B cell (primary cell): ENCODE data around the gene PCSK2. TPM values are rescaled to one million over a fixed set of nuclear protein-coding genes. Genes with fewer than 3 reads are reported as not detected.

ENCODE experiments used
- ATAC-seq: fragments of 200-7000 bp; cut with Tn5 transposase; one replicate; pipeline ENCODE4 v1.10.0; 2021; ENCODE audit warnings: low read depth, mild to moderate bottlenecking, moderate number of reproducible peaks, moderate library complexity
- CTCF ChIA-PET: fragments of 350-600 bp; sonication (Branson Sonifier 250); formaldehyde crosslinking; loops from one replicate; lab custom pipeline; 2021; ENCODE audit warnings: antibody characterized with exemption, inconsistent platforms; lab: Charles Lee
- POLR2A ChIA-PET: fragments of 350-600 bp; sonication (Branson Sonifier 250); formaldehyde crosslinking; loops from one replicate; lab custom pipeline; 2021; ENCODE audit warnings: antibody characterized with exemption; lab: Charles Lee
- DNase-seq: peaks from one replicate; pipeline ENCODE4 v3.0.0; 2013
- H2AFZ ChIP-seq: 2 replicates; pipeline ENCODE4 v1.6.1; 2012; ENCODE audit warnings: mild to moderate bottlenecking, low read depth, low read length; ENCODE audit not compliant: insufficient read depth, poor library complexity, severe bottlenecking
- H3K27ac ChIP-seq, 2 donors: 1 replicate in 1 of 2; 2 replicates in 1 of 2; pipeline ENCODE4 v1.5.1; 2012 to 2013; ENCODE audit warnings: low read length in 2 of 2, mild to moderate bottlenecking in 2 of 2, moderate library complexity in 1 of 2
- H3K27me3 ChIP-seq, 4 experiments: fragments of 200-600 bp in 1 of 4; sonication (generic) in 1 of 4; replicated peaks in 1 of 4; 1 replicate in 2 of 4; 2 replicates in 2 of 4; pipeline versions ENCODE4 v1.6.1 to v1.7.0; 2013 to 2016; ENCODE audit warnings: low read length in 3 of 4, mild to moderate bottlenecking in 2 of 4, mixed read lengths in 1 of 4, moderate library complexity in 1 of 4; ENCODE audit not compliant: insufficient read depth in 4 of 4, control insufficient read depth in 3 of 4; ENCODE audit errors: control extremely low read depth in 1 of 4
- H3K36me3 ChIP-seq, 2 experiments: replicated peaks in 1 of 2; 1 replicate in 1 of 2; 2 replicates in 1 of 2; pipeline versions ENCODE4 v1.6.1 to v1.7.1; 2013; ENCODE audit warnings: low read length in 1 of 2; ENCODE audit not compliant: insufficient read depth in 2 of 2, control insufficient read depth in 1 of 2; ENCODE audit errors: control extremely low read depth in 1 of 2, extremely low read depth in 1 of 2
- H3K4me1 ChIP-seq, 2 donors: fragments of 200-600 bp in 1 of 2; sonication (generic) in 1 of 2; 1 replicate in 1 of 2; 2 replicates in 1 of 2; pipeline versions ENCODE4 v1.5.1 to v1.6.1; 2013 to 2017; ENCODE audit warnings: low read length in 2 of 2; ENCODE audit not compliant: control insufficient read depth in 2 of 2, insufficient read depth in 2 of 2
- H3K4me2 ChIP-seq: replicated peaks from 2 replicates; pipeline ENCODE3; 2012; ENCODE audit warnings: mild to moderate bottlenecking, low read depth, low read length; ENCODE audit not compliant: poor library complexity, severe bottlenecking
- H3K4me3 ChIP-seq, 5 experiments: fragments of 200-600 bp in 1 of 5; sonication (generic) in 1 of 5; 1 replicate in 3 of 5; 2 replicates in 2 of 5; pipeline versions ENCODE4 v1.5.1 to v1.7.0; 2011 to 2016; ENCODE audit warnings: low read length in 4 of 5, mild to moderate bottlenecking in 4 of 5, low read depth in 2 of 5, control low read depth in 1 of 5, moderate library complexity in 1 of 5; ENCODE audit not compliant: insufficient read depth in 1 of 5; ENCODE audit errors: control extremely low read depth in 1 of 5, extremely low read depth in 1 of 5
- H3K79me2 ChIP-seq: fragments of 200-600 bp; sonication (generic); one replicate; pipeline ENCODE4 v1.6.0; 2016; ENCODE audit warnings: low read length; ENCODE audit not compliant: control insufficient read depth, insufficient read depth
- H3K9ac ChIP-seq: fragments of 200-600 bp; sonication (generic); 2 replicates; pipeline ENCODE4 v1.6.1; 2017; ENCODE audit warnings: mild to moderate bottlenecking, low read length, moderate library complexity
- H3K9me3 ChIP-seq, 3 donors: one replicate each; pipeline versions ENCODE4 v1.6.1 to v1.7.1; 2013; ENCODE audit warnings: low read length in 2 of 3; ENCODE audit not compliant: control insufficient read depth in 2 of 3, insufficient read depth in 1 of 3; ENCODE audit errors: control extremely low read depth in 1 of 3
- H4K20me1 ChIP-seq: 2 replicates; pipeline ENCODE4 v1.6.0; 2012; ENCODE audit warnings: mild to moderate bottlenecking, low read length; ENCODE audit not compliant: insufficient read depth, control insufficient read depth, poor library complexity, severe bottlenecking
- H3K27ac Mint-ChIP-seq: one replicate; pipeline ENCODE4 v1.8.0; 2021; ENCODE audit warnings: mixed read lengths
- H3K27me3 Mint-ChIP-seq: one replicate; pipeline ENCODE4 v1.8.0; 2021; ENCODE audit warnings: mixed read lengths
- H3K4me1 Mint-ChIP-seq: one replicate; pipeline ENCODE4 v1.8.0; 2021; ENCODE audit warnings: mixed read lengths
- H3K4me3 Mint-ChIP-seq: one replicate; pipeline ENCODE4 v1.8.0; 2021; ENCODE audit warnings: mixed read lengths
- H3K9me3 Mint-ChIP-seq: one replicate; pipeline ENCODE4 v1.8.0; 2022; ENCODE audit warnings: mixed read lengths; ENCODE audit not compliant: insufficient read depth
- EZH2 ChIP-seq: IDR thresholded peaks from 2 replicates; pipeline ENCODE4 v1.6.1; 2012; ENCODE audit warnings: borderline replicate concordance, low read depth, mild to moderate bottlenecking, moderate library complexity, low read length; ENCODE audit not compliant: insufficient read depth, poor library complexity, severe bottlenecking
- WGBS: methylation state at CpG from one replicate; pipeline ENCODE4 v1.1.5; 2013; ENCODE audit warnings: missing lambda C conversion rate; ENCODE audit not compliant: insufficient coverage; 5-methylcytosine and 5-hydroxymethylcytosine counted together
- intact Hi-C: fragments of 100-400 bp; cut with micrococcal nuclease; formaldehyde crosslinking; loops from one replicate; pipeline ENCODE4 v1.10.0; 2022
- polyA plus RNA-seq: library from polyadenylated mRNA; depleted of rRNA; stranded (reverse); fragments of >200 nt; gene quantifications from 2 replicates; pipeline ENCODE4 v1.2.3, GENCODE V29; 2012
- total RNA-seq, 2 donors: library from RNA; stranded (reverse); fragments of 120-200 nt in 1 of 2; gene quantifications; 1 replicate in 1 of 2; 2 replicates in 1 of 2; pipeline versions ENCODE4 v1.2.3 to v1.2.4, GENCODE V29; 2013 to 2022
- TF ChIP-seq, protein P1 (sequence below): fragments of 200-600 bp; IDR thresholded peaks from one replicate; pipeline ENCODE4 v1.8.0; 2022; ENCODE audit warnings: antibody characterized with exemption, mild to moderate bottlenecking

Gene PCSK2
- total and polyA plus RNA-seq, 2 donors (not counting 1 experiment from before 2014, with no cell fraction given): not detected

DNA sequence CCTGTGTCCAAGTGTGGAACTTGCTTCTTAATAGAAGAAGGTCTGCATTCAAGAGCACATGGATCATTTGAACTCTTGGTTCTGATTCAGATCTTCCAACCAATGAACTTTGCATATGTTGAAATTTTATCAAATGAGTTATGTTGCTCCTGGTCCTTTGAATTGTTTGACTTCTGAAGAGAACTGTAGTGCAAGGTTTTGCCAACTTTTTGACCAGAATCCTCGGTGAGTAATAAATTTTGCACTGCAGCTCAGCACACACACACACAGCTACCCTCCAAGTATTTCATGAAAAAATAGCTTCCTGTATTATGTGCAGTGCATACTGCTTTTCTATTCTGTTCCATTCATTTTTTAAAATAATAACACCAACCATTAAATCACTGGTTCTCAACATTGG, 236.9 kb downstream of the PCSK2 start:
- TF ChIP-seq EZH2: no peak
- TF ChIP-seq, protein P1, sequence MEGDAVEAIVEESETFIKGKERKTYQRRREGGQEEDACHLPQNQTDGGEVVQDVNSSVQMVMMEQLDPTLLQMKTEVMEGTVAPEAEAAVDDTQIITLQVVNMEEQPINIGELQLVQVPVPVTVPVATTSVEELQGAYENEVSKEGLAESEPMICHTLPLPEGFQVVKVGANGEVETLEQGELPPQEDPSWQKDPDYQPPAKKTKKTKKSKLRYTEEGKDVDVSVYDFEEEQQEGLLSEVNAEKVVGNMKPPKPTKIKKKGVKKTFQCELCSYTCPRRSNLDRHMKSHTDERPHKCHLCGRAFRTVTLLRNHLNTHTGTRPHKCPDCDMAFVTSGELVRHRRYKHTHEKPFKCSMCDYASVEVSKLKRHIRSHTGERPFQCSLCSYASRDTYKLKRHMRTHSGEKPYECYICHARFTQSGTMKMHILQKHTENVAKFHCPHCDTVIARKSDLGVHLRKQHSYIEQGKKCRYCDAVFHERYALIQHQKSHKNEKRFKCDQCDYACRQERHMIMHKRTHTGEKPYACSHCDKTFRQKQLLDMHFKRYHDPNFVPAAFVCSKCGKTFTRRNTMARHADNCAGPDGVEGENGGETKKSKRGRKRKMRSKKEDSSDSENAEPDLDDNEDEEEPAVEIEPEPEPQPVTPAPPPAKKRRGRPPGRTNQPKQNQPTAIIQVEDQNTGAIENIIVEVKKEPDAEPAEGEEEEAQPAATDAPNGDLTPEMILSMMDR: no peak
- Histone ChIP-seq H3K36me3 (no peaks in the 10 kb centered on the region), H3K27me3 (peaks cover 0 to 5% (median 1%) of the 10 kb centered on the region in 4 experiments), H4K20me1 (no peaks in the 10 kb centered on the region), H3K27ac (no peak overlapping the region), H2AFZ (no peak overlapping the region), H3K4me2 (no peak overlapping the region), H3K9me3 (no peaks in the 10 kb centered on the region), H3K9ac (no peak overlapping the region), H3K79me2 (no peaks in the 10 kb centered on the region), H3K4me3 (no peak overlapping the region), H3K4me1 (no peaks in the 10 kb centered on the region)
- Mint-ChIP-seq H3K27ac (no peak overlapping the region), H3K4me3 (no peak overlapping the region), H3K4me1 (peaks cover 4% of the 10 kb centered on the region), H3K9me3 (peaks cover 3% of the 10 kb centered on the region), H3K27me3 (peaks cover 24% of the 10 kb centered on the region)
- ChIA-PET CTCF (no interaction called here), POLR2A (no interaction called here)
- intact Hi-C loops: no loop called here
- no peak for DNase-seq
- WGBS: no CpG with 5 or more reads among the region's 1 CpG
- no peak for ATAC-seq

DNA sequence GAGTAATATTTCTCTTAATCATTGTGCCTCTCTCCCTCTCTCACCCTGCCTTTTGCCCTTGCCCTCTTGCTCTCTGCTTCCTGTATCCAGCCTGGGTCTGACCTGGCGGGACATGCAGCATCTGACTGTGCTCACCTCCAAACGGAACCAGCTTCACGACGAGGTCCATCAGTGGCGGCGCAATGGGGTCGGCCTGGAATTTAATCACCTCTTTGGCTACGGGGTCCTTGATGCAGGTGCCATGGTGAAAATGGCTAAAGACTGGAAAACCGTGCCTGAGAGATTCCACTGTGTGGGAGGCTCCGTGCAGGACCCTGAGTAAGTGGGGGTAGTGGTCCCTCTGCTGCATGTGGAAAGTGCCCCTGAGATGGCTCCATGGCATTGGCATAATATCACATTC, 238.4 kb downstream of the PCSK2 start:
- Histone ChIP-seq H3K4me3 (no peak overlapping the region), H2AFZ (no peak overlapping the region), H3K9ac (no peak overlapping the region), H3K27me3 (peaks cover 0 to 5% (median 1%) of the 10 kb centered on the region in 4 experiments), H3K9me3 (no peaks in the 10 kb centered on the region), H3K4me1 (no peaks in the 10 kb centered on the region), H3K36me3 (no peaks in the 10 kb centered on the region), H3K79me2 (no peaks in the 10 kb centered on the region), H3K4me2 (no peak overlapping the region), H3K27ac (no peak overlapping the region), H4K20me1 (no peaks in the 10 kb centered on the region)
- WGBS: 91% methylated on average over 7 of the region's 10 CpGs
- TF ChIP-seq, protein P1: no peak
- no peak for TF ChIP-seq EZH2
- Mint-ChIP-seq H3K4me3 (no peak overlapping the region), H3K4me1 (peaks cover 3% of the 10 kb centered on the region), H3K9me3 (peaks cover 2% of the 10 kb centered on the region), H3K27me3 (peaks cover 21% of the 10 kb centered on the region), H3K27ac (no peak overlapping the region)
- DNase-seq (no peak), ATAC-seq (no peak)
- ChIA-PET POLR2A (no interaction called here), CTCF (no interaction called here)
- intact Hi-C loops: no loop called here
